ENCODE measurements around the gene SMIM17.

SMIM17 gene

GRCh38 chr19:56681702-56682101 is 38.7 kb downstream of the SMIM17 start:
- Mint-ChIP-seq H3K4me1 (no peaks in the 10 kb centered on the region), H3K36me3 (ENCODE audit: low read depth) (no peaks in the 10 kb centered on the region), H3K27me3 (ENCODE audit: low read depth) (peaks cover 3% of the 10 kb centered on the region), H3K9me3 (peaks cover 51% of the 10 kb centered on the region), H3K4me3 (no peak overlapping the region), H3K27ac (no peak overlapping the region)
- TF ChIP-seq CTCF (IDR thresholded peaks at IDR 0.05; ENCODE audit: unreplicated experiment in 3 of 3), result no peak

GRCh38 chr19:56683116-56683515 is 40.2 kb downstream of the SMIM17 start:
- Mint-ChIP-seq H3K27ac (no peak overlapping the region), H3K36me3 (ENCODE audit: low read depth) (no peaks in the 10 kb centered on the region), H3K4me3 (no peak overlapping the region), H3K4me1 (no peaks in the 10 kb centered on the region), H3K27me3 (ENCODE audit: low read depth) (peaks cover 3% of the 10 kb centered on the region), H3K9me3 (peaks cover 52% of the 10 kb centered on the region)
- TF ChIP-seq CTCF (IDR thresholded peaks at IDR 0.05; ENCODE audit: unreplicated experiment in 3 of 3), result no peak

GRCh38 chr19:56687031-56687430 is 44.1 kb downstream of the SMIM17 start:
- H3K4me3 Mint-ChIP-seq, result no peak overlapping the region

GRCh38 chr19:56689198-56689597 is 46.2 kb downstream of the SMIM17 start:
- H3K9me3 Mint-ChIP-seq, result peaks cover 58% of the 10 kb centered on the region
- H3K27ac Mint-ChIP-seq, result no peak overlapping the region
- no peaks in the 10 kb centered on the region for H3K4me1 Mint-ChIP-seq
- peaks cover 3% of the 10 kb centered on the region for H3K27me3 Mint-ChIP-seq (ENCODE audit: low read depth)
- no peak for TF ChIP-seq CTCF (IDR thresholded peaks at IDR 0.05; ENCODE audit: unreplicated experiment in 3 of 3)
- H3K36me3 Mint-ChIP-seq (ENCODE audit: low read depth), result peaks cover 3% of the 10 kb centered on the region
- no peak overlapping the region for H3K4me3 Mint-ChIP-seq

More at GRCh38 chr19:56687031-56687430, 44.1 kb downstream of the SMIM17 start:
- H3K4me1 Mint-ChIP-seq, result no peaks in the 10 kb centered on the region
- no peak for TF ChIP-seq CTCF (IDR thresholded peaks at IDR 0.05; ENCODE audit: unreplicated experiment in 3 of 3)
- H3K9me3 Mint-ChIP-seq, result peaks cover 41% of the 10 kb centered on the region
- H3K36me3 Mint-ChIP-seq (ENCODE audit: low read depth), result peaks cover 3% of the 10 kb centered on the region
- H3K27ac Mint-ChIP-seq, result no peak overlapping the region
- peaks cover 3% of the 10 kb centered on the region for H3K27me3 Mint-ChIP-seq (ENCODE audit: low read depth)

GRCh38 chr19:56690670-56691069 is 47.7 kb downstream of the SMIM17 start:
- no peak for TF ChIP-seq CTCF (IDR thresholded peaks at IDR 0.05; ENCODE audit: unreplicated experiment in 3 of 3)
- no peaks in the 10 kb centered on the region for H3K27me3 Mint-ChIP-seq (ENCODE audit: low read depth)
- no peak overlapping the region for H3K4me3 Mint-ChIP-seq
- peaks cover 51% of the 10 kb centered on the region for H3K9me3 Mint-ChIP-seq
- peaks cover 3% of the 10 kb centered on the region for H3K36me3 Mint-ChIP-seq (ENCODE audit: low read depth)
- H3K4me1 Mint-ChIP-seq, result no peaks in the 10 kb centered on the region
- no peak overlapping the region for H3K27ac Mint-ChIP-seq

GRCh38 chr19:56692206-56692895 is 49.4 kb downstream of the SMIM17 start:
- no peak for TF ChIP-seq CTCF (IDR thresholded peaks at IDR 0.05; ENCODE audit: unreplicated experiment in 3 of 3)
- Mint-ChIP-seq H3K27me3 (ENCODE audit: low read depth) (no peaks in the 10 kb centered on the region), H3K4me3 (no peak overlapping the region), H3K9me3 (peaks cover 39% of the 10 kb centered on the region), H3K4me1 (no peaks in the 10 kb centered on the region), H3K36me3 (ENCODE audit: low read depth) (peaks cover 3% of the 10 kb centered on the region), H3K27ac (no peak overlapping the region)
